Fibroblast of skin of right quadriceps (primary cell): ENCODE results near the gene KDM2A.
"Not testable (repeated sequence)": the region's sequence is repeated elsewhere in the genome, so short reads cannot be mapped to it uniquely, and the experiment has no call there.

Source experiments
- DNase-seq: peaks from one replicate; pipeline ENCODE4 v3.0.0-alpha.2; 2013

KDM2A gene

GRCh38 chr11:67174311-67174710, 55.2 kb downstream of the KDM2A start:
- no peak for DNase-seq

GRCh38 chr11:67177399-67178281, 58.6 kb downstream of the KDM2A start:
- no peak for DNase-seq

GRCh38 chr11:67178421-67178820, 59.4 kb downstream of the KDM2A start:
- peak; percentile 42 for DNase-seq

- peak; percentile 51 for DNase-seq
Observed at GRCh38 chr11:67178878-67179277, 59.8 kb downstream of the KDM2A start.

GRCh38 chr11:67179892-67180490, 60.9 kb downstream of the KDM2A start:
- peak; percentile 41 for DNase-seq

- no peak for DNase-seq
Observed at GRCh38 chr11:67194096-67194495, 75.0 kb downstream of the KDM2A start.

- DNase-seq: peak; percentile 97
Observed at GRCh38 chr11:67195971-67196456, 77.0 kb downstream of the KDM2A start.

GRCh38 chr11:67197606-67198005, 78.5 kb downstream of the KDM2A start:
- no peak for DNase-seq

GRCh38 chr11:67198781-67199180, 79.7 kb downstream of the KDM2A start:
- not testable (repeated sequence) for DNase-seq

GRCh38 chr11:67199751-67200150, 80.7 kb downstream of the KDM2A start:
- DNase-seq: no peak

- no peak for DNase-seq
Observed at GRCh38 chr11:67202028-67202427, 83.0 kb downstream of the KDM2A start.

GRCh38 chr11:67204822-67205221, 85.8 kb downstream of the KDM2A start:
- no peak for DNase-seq

- DNase-seq: not testable (repeated sequence)
Observed at GRCh38 chr11:67209222-67209621, 90.2 kb downstream of the KDM2A start.

- DNase-seq: no peak
Observed at GRCh38 chr11:67211656-67212436, 92.8 kb downstream of the KDM2A start.

- no peak for DNase-seq
Observed at GRCh38 chr11:67213178-67213621, 94.1 kb downstream of the KDM2A start.

- DNase-seq: no peak
Observed at GRCh38 chr11:67227726-67228125, 108.7 kb downstream of the KDM2A start.

- no peak for DNase-seq
Observed at GRCh38 chr11:67230406-67230805, 111.3 kb downstream of the KDM2A start.

GRCh38 chr11:67230886-67231285, 111.8 kb downstream of the KDM2A start:
- DNase-seq: no peak

- no peak for DNase-seq
Observed at GRCh38 chr11:67233584-67234190, 114.6 kb downstream of the KDM2A start.

GRCh38 chr11:67234571-67234970, 115.5 kb downstream of the KDM2A start:
- DNase-seq: not testable (repeated sequence)

- no peak for DNase-seq
Observed at GRCh38 chr11:67237574-67237973, 118.5 kb downstream of the KDM2A start.

- DNase-seq: no peak
Observed at GRCh38 chr11:67238894-67239782, 120.1 kb downstream of the KDM2A start.
